Measurements from ENCODE around the gene ZSWIM9. TPM values are rescaled to one million over a fixed set of nuclear protein-coding genes. Genes with fewer than 3 reads are reported as not detected.

Gene ZSWIM9
- total RNA-seq, 1 experiment from 2014 or later, result 1.8 TPM

GRCh38 chr19:48182434-48182833 is 12.0 kb downstream of the ZSWIM9 start:
- ATAC-seq, result no peak
- POLR2A ChIA-PET (ENCODE audit: unreplicated experiment), result no interaction called here

GRCh38 chr19:48183356-48183755 is 12.9 kb downstream of the ZSWIM9 start:
- no peaks in the 10 kb centered on the region for H3K79me2 ChIP-seq (ENCODE audit: low read length)
- H4K20me1 ChIP-seq (ENCODE audit: low read length), result no peaks in the 10 kb centered on the region
- ATAC-seq (no peak), DNase-seq (no peak)
- H3F3A ChIP-seq (ENCODE audit: low read length, unreplicated experiment), result no peaks in the 10 kb centered on the region
- no peak overlapping the region for H3K27ac ChIP-seq (ENCODE audit: low read length)
- H3K27me3 ChIP-seq (ENCODE audit: low read length), result no peaks in the 10 kb centered on the region
- ChIA-PET POLR2A (ENCODE audit: unreplicated experiment) (no interaction called here), CTCF (no interaction called here)
- TF ChIP-seq EZH2phosphoT487 (IDR thresholded peaks at IDR 0.05; ENCODE audit: borderline replicate concordance, low read length) (no peak), CTCF (conservative IDR thresholded peaks at IDR 0.05; ENCODE audit: low read depth, low read length) (no peak), EZH2 (IDR thresholded peaks at IDR 0.05; ENCODE audit: low read length, unreplicated experiment) (no peak)
- BruUV-seq (replicated peaks), result no TSS peak
- H3K9ac ChIP-seq (ENCODE audit: low read length), result no peak overlapping the region
- 0 out of 2 replicates have a peak, but pooled peaks cover 4% of the 10 kb centered on the region for H3K36me3 ChIP-seq (ENCODE audit: low read depth, low read length)
- H2AFZ ChIP-seq (ENCODE audit: low read length), result no peak overlapping the region
- H3K4me2 ChIP-seq (ENCODE audit: low read length), result no peak overlapping the region
- no peaks in the 10 kb centered on the region for H3K9me2 ChIP-seq (replicated peaks; ENCODE audit: low read length)
- no peaks in the 10 kb centered on the region for H3K9me3 ChIP-seq (ENCODE audit: low read length)
- no peak overlapping the region for H3K4me3 ChIP-seq (ENCODE audit: low read length)
- intact Hi-C loops (cut with micrococcal nuclease), result no loop called here
- H3K4me1 ChIP-seq (ENCODE audit: insufficient read depth, low read length), result no peaks in the 10 kb centered on the region

More at GRCh38 chr19:48182434-48182833, 12.0 kb downstream of the ZSWIM9 start:
- H3K9me2 ChIP-seq (replicated peaks; ENCODE audit: low read length), result no peaks in the 10 kb centered on the region
- H3K27ac ChIP-seq (ENCODE audit: low read length), result no peak overlapping the region
- no TSS peak for BruUV-seq (replicated peaks)
- H4K20me1 ChIP-seq (ENCODE audit: low read length), result no peaks in the 10 kb centered on the region
- H3F3A ChIP-seq (ENCODE audit: low read length, unreplicated experiment), result no peaks in the 10 kb centered on the region
- no peaks in the 10 kb centered on the region for H3K4me1 ChIP-seq (ENCODE audit: insufficient read depth, low read length)
- H3K9ac ChIP-seq (ENCODE audit: low read length), result no peak overlapping the region
- H3K4me2 ChIP-seq (ENCODE audit: low read length), result no peak overlapping the region
- CTCF ChIA-PET, result no interaction called here
- H3K27me3 ChIP-seq (ENCODE audit: low read length), result no peaks in the 10 kb centered on the region
- H2AFZ ChIP-seq (ENCODE audit: low read length), result no peak overlapping the region
- DNase-seq, result no peak
- no peaks in the 10 kb centered on the region for H3K9me3 ChIP-seq (ENCODE audit: low read length)
- no peak for TF ChIP-seq EZH2 (IDR thresholded peaks at IDR 0.05; ENCODE audit: low read length, unreplicated experiment)
- no peak for TF ChIP-seq EZH2phosphoT487 (IDR thresholded peaks at IDR 0.05; ENCODE audit: borderline replicate concordance, low read length)
- TF ChIP-seq CTCF (conservative IDR thresholded peaks at IDR 0.05; ENCODE audit: low read depth, low read length), result no peak
- H3K36me3 ChIP-seq (ENCODE audit: low read depth, low read length), result 0 out of 2 replicates have a peak, but pooled peaks cover 4% of the 10 kb centered on the region
- intact Hi-C loops (cut with micrococcal nuclease), result no loop called here
- H3K79me2 ChIP-seq (ENCODE audit: low read length), result no peaks in the 10 kb centered on the region
- no peak overlapping the region for H3K4me3 ChIP-seq (ENCODE audit: low read length)

GRCh38 chr19:48186015-48186414 is 15.5 kb downstream of the ZSWIM9 start:
- no peaks in the 10 kb centered on the region for H3K9me2 ChIP-seq (replicated peaks; ENCODE audit: low read length)
- POLR2A ChIA-PET (ENCODE audit: unreplicated experiment), result no interaction called here
- no peak overlapping the region for H2AFZ ChIP-seq (ENCODE audit: low read length)
- no peaks in the 10 kb centered on the region for H3K27me3 ChIP-seq (ENCODE audit: low read length)
- DNase-seq (no peak), ATAC-seq (no peak)
- H3K79me2 ChIP-seq (ENCODE audit: low read length), result no peaks in the 10 kb centered on the region
- no TSS peak for BruUV-seq (replicated peaks)
- H3K9me3 ChIP-seq (ENCODE audit: low read length), result no peaks in the 10 kb centered on the region
- H3K4me2 ChIP-seq (ENCODE audit: low read length), result no peak overlapping the region
- CTCF ChIA-PET, result no interaction called here
- no peak overlapping the region for H3K27ac ChIP-seq (ENCODE audit: low read length)
- H3K4me3 ChIP-seq (ENCODE audit: low read length), result no peak overlapping the region
- H3F3A ChIP-seq (ENCODE audit: low read length, unreplicated experiment), result no peaks in the 10 kb centered on the region
- 0 out of 2 replicates have a peak, but pooled peaks cover 4% of the 10 kb centered on the region for H3K36me3 ChIP-seq (ENCODE audit: low read depth, low read length)
- no peak for TF ChIP-seq EZH2 (IDR thresholded peaks at IDR 0.05; ENCODE audit: low read length, unreplicated experiment)
- no peak for TF ChIP-seq EZH2phosphoT487 (IDR thresholded peaks at IDR 0.05; ENCODE audit: borderline replicate concordance, low read length)
- TF ChIP-seq CTCF (conservative IDR thresholded peaks at IDR 0.05; ENCODE audit: low read depth, low read length), result no peak
- intact Hi-C loops (cut with micrococcal nuclease), result no loop called here
- no peaks in the 10 kb centered on the region for H4K20me1 ChIP-seq (ENCODE audit: low read length)
- H3K4me1 ChIP-seq (ENCODE audit: insufficient read depth, low read length), result peaks cover 11% of the 10 kb centered on the region
- no peak overlapping the region for H3K9ac ChIP-seq (ENCODE audit: low read length)

Measured in PC-3 (cell line).